Measurements from ENCODE around the gene TLDC2.

- TF ChIP-seq CTCF (IDR thresholded peaks at IDR 0.05) (no peak), EP300 (IDR thresholded peaks at IDR 0.05) (no peak)
These were observed 5.4 kb downstream of the TLDC2 start for GRCh38 chr20:36881331-36881730.

Measured in stomach (tissue), 4 donors.